Endothelial cell of umbilical vein (primary cell): ENCODE data around the gene AQP12A. TPM values are rescaled to one million over a fixed set of nuclear protein-coding genes. Genes with fewer than 3 reads are reported as not detected.

Experiments
- BruUV-seq: library from RNA; stranded (reverse); fragments of 400-500 nt; replicated peaks from 2 replicates; lab custom pipeline; 2021; lab: Mats Ljungman, UMichigan
- CTCF ChIA-PET: fragments of 300-600, 350-600 bp; sonication (Branson Sonifier 250); formaldehyde crosslinking; loops from one replicate; lab custom pipeline; 2021; ENCODE audit warnings: antibody characterized with exemption, inconsistent platforms; lab: Charles Lee
- POLR2A ChIA-PET: fragments of 300-600, 350-600 bp; sonication (Branson Sonifier 250); formaldehyde crosslinking; loops from one replicate; lab custom pipeline; 2021; ENCODE audit warnings: antibody characterized with exemption, inconsistent platforms; lab: Charles Lee
- DNase-seq: peaks from one replicate; pipeline ENCODE4 v3.0.0-alpha.2; 2011; ENCODE audit warnings: low read depth, low spot score
- FAIRE-seq: peaks from 2 replicates; lab custom pipeline; 2011; peaks lifted over from hg19 to GRCh38; lab: Jason Lieb, UNC
- H2AFZ ChIP-seq: 2 replicates; pipeline ENCODE4 v1.6.0; 2012; ENCODE audit warnings: low read depth, low read length, control low read depth, inconsistent platforms
- H3K27ac ChIP-seq: 2 replicates; pipeline ENCODE4 v1.5.1; 2011; ENCODE audit warnings: low read depth, mild to moderate bottlenecking, control low read depth, low read length, moderate library complexity; ENCODE audit not compliant: insufficient read depth
- H3K27me3 ChIP-seq, 2 experiments: 2 replicates each; pipeline versions ENCODE4 v1.6.0 to v1.6.1; 2011; ENCODE audit warnings: low read length in 2 of 2, mixed read lengths in 1 of 2; ENCODE audit not compliant: control insufficient read depth in 2 of 2, insufficient read depth in 2 of 2
- H3K36me3 ChIP-seq, 2 experiments: 2 replicates in 1 of 2; 3 replicates in 1 of 2; pipeline ENCODE4 v1.5.1; 2011; ENCODE audit warnings: low read length in 2 of 2, mild to moderate bottlenecking in 1 of 2, moderate library complexity in 1 of 2; ENCODE audit not compliant: control insufficient read depth in 2 of 2, insufficient read depth in 2 of 2; ENCODE audit errors: extremely low read depth in 1 of 2
- H3K4me1 ChIP-seq: 3 replicates; pipeline ENCODE4 v1.5.1; 2011; ENCODE audit warnings: mild to moderate bottlenecking, low read length; ENCODE audit not compliant: control insufficient read depth, insufficient read depth; ENCODE audit errors: extremely low read depth
- H3K4me2 ChIP-seq: 2 replicates; pipeline ENCODE4 v1.6.1; 2011; ENCODE audit warnings: low read length, control low read depth, mixed read lengths; ENCODE audit not compliant: insufficient read depth
- H3K4me3 ChIP-seq, 3 experiments: fragments of 200-600 bp in 1 of 3; sonication (generic), shearing (Covaris generic) in 1 of 3; replicated peaks in 1 of 3; 2 replicates each; pipeline ENCODE4 v1.5.1; 2011 to 2016; ENCODE audit warnings: control low read depth in 3 of 3, low read length in 3 of 3, mild to moderate bottlenecking in 2 of 3, inconsistent platforms in 1 of 3, low read depth in 1 of 3, moderate library complexity in 1 of 3; ENCODE audit not compliant: insufficient read depth in 1 of 3
- H3K79me2 ChIP-seq: 2 replicates; pipeline ENCODE4 v1.6.0; 2012; ENCODE audit warnings: low read length, inconsistent platforms; ENCODE audit not compliant: control insufficient read depth, insufficient read depth
- H3K9ac ChIP-seq: replicated peaks from 2 replicates; pipeline ENCODE3; 2011; ENCODE audit warnings: low read length, control low read depth; ENCODE audit not compliant: insufficient read depth; ENCODE audit errors: extremely low read depth
- H3K9me1 ChIP-seq: replicated peaks from 3 replicates; pipeline ENCODE4 v1.6.0; 2011; ENCODE audit warnings: mild to moderate bottlenecking, low read length; ENCODE audit not compliant: control insufficient read depth, insufficient read depth; ENCODE audit errors: extremely low read depth
- H3K9me3 ChIP-seq: replicated peaks from 2 replicates; pipeline ENCODE4 v1.5.1; 2012; ENCODE audit warnings: low read length, inconsistent platforms; ENCODE audit not compliant: control insufficient read depth, insufficient read depth
- H4K20me1 ChIP-seq: replicated peaks from 2 replicates; pipeline ENCODE3; 2011; ENCODE audit warnings: mild to moderate bottlenecking, low read length; ENCODE audit not compliant: control insufficient read depth, insufficient read depth; ENCODE audit errors: extremely low read depth
- EZH2 ChIP-seq: IDR thresholded peaks from 2 replicates; pipeline ENCODE4 v1.6.1; 2012; ENCODE audit warnings: borderline replicate concordance, low read depth, mild to moderate bottlenecking, moderate library complexity, low read length, inconsistent platforms; ENCODE audit not compliant: severe bottlenecking
- FOS ChIP-seq: IDR thresholded peaks from 2 replicates; pipeline ENCODE4 v1.6.1; 2011; ENCODE audit warnings: mild to moderate bottlenecking, low read length, moderate library complexity, borderline replicate concordance; ENCODE audit not compliant: insufficient read depth
- GATA2 ChIP-seq: IDR thresholded peaks from 2 replicates; pipeline ENCODE4 v1.7.0; 2011; ENCODE audit warnings: low read depth, mild to moderate bottlenecking, moderate library complexity, mixed read lengths, low read length; ENCODE audit not compliant: insufficient read length, insufficient read depth
- JUN ChIP-seq: IDR thresholded peaks from 2 replicates; pipeline ENCODE4 v1.6.1; 2011; ENCODE audit warnings: borderline replicate concordance, low read depth; ENCODE audit not compliant: insufficient read length, insufficient read depth
- MYC ChIP-seq: IDR thresholded peaks from one replicate; pipeline ENCODE4 v1.6.1; 2011; ENCODE audit warnings: mild to moderate bottlenecking, low read depth, low read length
- POLR2A ChIP-seq: IDR thresholded peaks from 2 replicates; pipeline ENCODE4 v1.6.1; 2012; ENCODE audit warnings: low read depth, mild to moderate bottlenecking, control low read depth, low read length
- POLR2AphosphoS5 ChIP-seq: IDR thresholded peaks from 2 replicates; pipeline ENCODE4 v1.6.1; 2012; ENCODE audit warnings: low read depth, mild to moderate bottlenecking, control low read depth, low read length, moderate library complexity; ENCODE audit not compliant: insufficient read depth
- dilution Hi-C: fragments of 300-500 bp; cut with MboI; formaldehyde crosslinking; loops from one replicate; pipeline ENCODE4 v1.15.0; 2019; ENCODE audit warnings: low sequenced_read_pairs; ENCODE audit not compliant: extremely low pct_ligation_motif_present
- intact Hi-C: fragments of 100-400 bp; cut with micrococcal nuclease; formaldehyde crosslinking; loops from one replicate; pipeline ENCODE4 v1.10.0; 2022
- polyA plus RNA-seq, 4 experiments: library from polyadenylated mRNA; depleted of rRNA in 3 of 4; stranded (reverse) in 3 of 4; unstranded in 1 of 4; fragments of >200 nt; gene quantifications; 2 replicates each; pipeline versions ENCODE4 v1.2.1 to v1.2.3, GENCODE V29; 2011 to 2012; ENCODE audit warnings: missing spikeins in 1 of 4
- total RNA-seq: library from RNA; stranded (reverse); gene quantifications from 2 replicates; pipeline ENCODE4 v1.2.3, GENCODE V29; 2021
- TF ChIP-seq, protein P1 (sequence below), 2 donors: IDR thresholded peaks; 1 replicate in 1 of 2; 2 replicates in 1 of 2; pipeline ENCODE4 v1.5.1; 2011; ENCODE audit warnings: low read length in 2 of 2, mild to moderate bottlenecking in 2 of 2, moderate library complexity in 2 of 2, control low read depth in 1 of 2, inconsistent platforms in 1 of 2, low read depth in 1 of 2; ENCODE audit not compliant: insufficient read depth in 1 of 2; ENCODE audit errors: extremely low read depth in 1 of 2
- TF ChIP-seq, protein P2 (sequence below): IDR thresholded peaks from 2 replicates; pipeline ENCODE4 v1.6.1; 2011; ENCODE audit not compliant: insufficient read depth, insufficient read length

Gene AQP12A
- total and polyA plus RNA-seq, 2 donors (not counting 3 experiments of a cell fraction or from before 2014, with no cell fraction given) = not detected

DNA sequence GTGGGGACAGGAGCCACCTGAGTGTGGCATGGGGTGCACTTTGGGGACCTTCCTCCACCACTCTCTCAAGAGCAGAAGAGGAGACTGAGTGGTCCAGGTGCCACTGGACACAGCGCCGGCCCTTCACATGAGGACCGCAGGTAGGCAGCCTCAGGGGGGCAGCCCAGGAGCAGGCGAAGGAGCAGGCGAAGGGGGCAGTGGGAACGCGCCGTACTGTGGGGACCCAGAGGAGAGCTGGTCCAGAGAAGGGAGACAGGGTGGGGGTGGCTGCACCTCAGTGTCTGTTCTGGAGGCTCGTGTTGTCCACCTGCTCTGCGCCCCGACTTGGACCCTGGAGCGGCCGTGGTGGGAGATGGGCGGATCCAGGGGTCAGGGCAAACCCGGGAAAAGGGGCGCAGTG, 55.0 kb downstream of the AQP12A start:
- Histone ChIP-seq H3K36me3 (no peaks in the 10 kb centered on the region), H2AFZ (no peak overlapping the region), H3K4me3 (no peak overlapping the region), H4K20me1 (no peaks in the 10 kb centered on the region), H3K9ac (no peak overlapping the region), H3K27ac (no peak overlapping the region), H3K9me1 (no peaks in the 10 kb centered on the region), H3K27me3 (no peaks in the 10 kb centered on the region), H3K4me1 (no peaks in the 10 kb centered on the region), H3K9me3 (no peaks in the 10 kb centered on the region), H3K79me2 (no peaks in the 10 kb centered on the region), H3K4me2 (no peak overlapping the region)
- intact Hi-C loops (no loop called here), dilution Hi-C loops (no loop called here)
- no TSS peak for BruUV-seq
- FAIRE-seq (no peak), DNase-seq (no peak)
- TF ChIP-seq MYC (no peak), FOS (no peak), JUN (no peak), GATA2 (no peak), POLR2AphosphoS5 (no peak), POLR2A (no peak), EZH2 (no peak)
- TF ChIP-seq, protein P1, sequence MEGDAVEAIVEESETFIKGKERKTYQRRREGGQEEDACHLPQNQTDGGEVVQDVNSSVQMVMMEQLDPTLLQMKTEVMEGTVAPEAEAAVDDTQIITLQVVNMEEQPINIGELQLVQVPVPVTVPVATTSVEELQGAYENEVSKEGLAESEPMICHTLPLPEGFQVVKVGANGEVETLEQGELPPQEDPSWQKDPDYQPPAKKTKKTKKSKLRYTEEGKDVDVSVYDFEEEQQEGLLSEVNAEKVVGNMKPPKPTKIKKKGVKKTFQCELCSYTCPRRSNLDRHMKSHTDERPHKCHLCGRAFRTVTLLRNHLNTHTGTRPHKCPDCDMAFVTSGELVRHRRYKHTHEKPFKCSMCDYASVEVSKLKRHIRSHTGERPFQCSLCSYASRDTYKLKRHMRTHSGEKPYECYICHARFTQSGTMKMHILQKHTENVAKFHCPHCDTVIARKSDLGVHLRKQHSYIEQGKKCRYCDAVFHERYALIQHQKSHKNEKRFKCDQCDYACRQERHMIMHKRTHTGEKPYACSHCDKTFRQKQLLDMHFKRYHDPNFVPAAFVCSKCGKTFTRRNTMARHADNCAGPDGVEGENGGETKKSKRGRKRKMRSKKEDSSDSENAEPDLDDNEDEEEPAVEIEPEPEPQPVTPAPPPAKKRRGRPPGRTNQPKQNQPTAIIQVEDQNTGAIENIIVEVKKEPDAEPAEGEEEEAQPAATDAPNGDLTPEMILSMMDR (IDR thresholded peaks at IDR 0.05; ENCODE audit: extremely low read depth in 1 of 2, insufficient read depth in 1 of 2, low read depth in 1 of 2, low read length in 2 of 2) = no peak
- TF ChIP-seq, protein P2, sequence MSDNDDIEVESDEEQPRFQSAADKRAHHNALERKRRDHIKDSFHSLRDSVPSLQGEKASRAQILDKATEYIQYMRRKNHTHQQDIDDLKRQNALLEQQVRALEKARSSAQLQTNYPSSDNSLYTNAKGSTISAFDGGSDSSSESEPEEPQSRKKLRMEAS = no peak
- CTCF ChIA-PET = no interaction called here
- POLR2A ChIA-PET = no interaction called here
